ENCODE measurements around the gene IGFN1.

DNA sequence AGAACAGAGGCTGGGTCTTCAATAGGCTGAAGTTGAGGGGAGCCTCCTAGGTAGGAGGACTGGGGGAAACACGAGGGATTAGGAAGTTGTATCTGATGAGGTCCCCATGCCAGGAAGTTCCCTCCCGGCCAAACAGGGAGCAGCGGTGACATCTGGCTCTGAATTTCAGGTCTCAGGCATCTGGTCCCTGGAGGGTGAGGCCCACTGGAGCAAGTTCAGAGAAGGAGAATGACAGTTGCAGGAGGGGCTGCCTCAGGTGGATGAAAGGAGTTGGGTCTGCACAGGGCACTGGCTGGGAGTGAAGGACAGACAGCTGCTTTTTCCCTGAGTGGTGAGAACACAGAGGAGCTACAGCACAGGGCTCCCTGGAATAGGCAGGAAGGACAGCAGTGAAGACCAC lies 45.5 kb upstream of the IGFN1 start:
- TF ChIP-seq YY1 (IDR thresholded peaks at IDR 0.05; ENCODE audit: insufficient read depth, insufficient read length) = no peak
- TF ChIP-seq SUZ12 (IDR thresholded peaks at IDR 0.05; ENCODE audit: extremely low read depth, insufficient read depth, insufficient read length) = no peak
- TF ChIP-seq ZNF274 (IDR thresholded peaks at IDR 0.05; ENCODE audit: low read depth, low read length) = no peak
